Measurements from ENCODE around the gene LZTS3. TPM values are rescaled to one million over a fixed set of nuclear protein-coding genes. Genes with fewer than 3 reads are reported as not detected.

Gene LZTS3
- total and polyA plus RNA-seq, 2 experiments from 2014 or later, result 35.3 to 36.4 TPM

- Histone ChIP-seq H3K4me2 (peak within 1 kb of the TSS; percentile 97), H3K4me1 (ENCODE audit: insufficient read depth) (peaks cover 13% of the 10 kb centered on the region), H3K4me3 (peak within 1 kb of the TSS; percentile 96), H2AFZ (peak within 1 kb of the TSS; percentile 95), H4K20me1 (ENCODE audit: insufficient read depth, poor library complexity, severe bottlenecking) (peaks cover 5% of the 10 kb centered on the region), H3K9me3 (ENCODE audit: low read depth) (no peaks in the 10 kb centered on the region), H3K27ac (peak within 1 kb of the TSS; percentile 97), H3K9me2 (replicated peaks; ENCODE audit: insufficient read depth) (no peaks in the 10 kb centered on the region), H3K36me3 (replicated peaks; ENCODE audit: insufficient read depth, low read depth) (no peaks in the 10 kb centered on the region), H3K79me2 (peaks cover 42% of the 10 kb centered on the region), H3K27me3 (no peaks in the 10 kb centered on the region)
- 1% methylated on average over 37 of the region's 48 CpGs for WGBS (ENCODE audit: low lambda C conversion rate, missing lambda C conversion rate)
- peak; percentile 63 for DNase-seq (ENCODE audit: low spot score)
- TF ChIP-seq EZH2phosphoT487 (IDR thresholded peaks at IDR 0.05; ENCODE audit: low read depth, severe bottlenecking, unreplicated experiment), result no peak
- no peak for TF ChIP-seq CTCF (IDR thresholded peaks at IDR 0.05; ENCODE audit: poor library complexity)
- TF ChIP-seq EZH2 (IDR thresholded peaks at IDR 0.05; ENCODE audit: borderline replicate concordance), result no peak
Observed at GRCh38 chr20:3209257-3209945, 36.1 kb upstream of the LZTS3 start, which contains the start of gene ITPA. Gene ITPA, plus strand, starts transcription at chr20:3209498. Its CDS starts 54 bp downstream, at chr20:3209552.

GRCh38 chr20:3208786-3209256, 35.5 kb upstream of the LZTS3 start:
- no peak for DNase-seq (ENCODE audit: low spot score)
- Histone ChIP-seq H3K27me3 (no peaks in the 10 kb centered on the region), H4K20me1 (ENCODE audit: insufficient read depth, poor library complexity, severe bottlenecking) (peaks cover 5% of the 10 kb centered on the region), H2AFZ (peak overlapping the region; percentile 95), H3K27ac (peak overlapping the region; percentile 97), H3K4me2 (peak overlapping the region; percentile 97), H3K9me2 (replicated peaks; ENCODE audit: insufficient read depth) (no peaks in the 10 kb centered on the region), H3K79me2 (peaks cover 46% of the 10 kb centered on the region), H3K4me1 (ENCODE audit: insufficient read depth) (peaks cover 13% of the 10 kb centered on the region), H3K9me3 (ENCODE audit: low read depth) (no peaks in the 10 kb centered on the region), H3K4me3 (peak overlapping the region; percentile 96), H3K36me3 (replicated peaks; ENCODE audit: insufficient read depth, low read depth) (no peaks in the 10 kb centered on the region)
- WGBS (ENCODE audit: low lambda C conversion rate, missing lambda C conversion rate), result under 1% methylated on average over 10 of the region's 10 CpGs
- TF ChIP-seq EZH2phosphoT487 (IDR thresholded peaks at IDR 0.05; ENCODE audit: low read depth, severe bottlenecking, unreplicated experiment), result no peak
- TF ChIP-seq CTCF (IDR thresholded peaks at IDR 0.05; ENCODE audit: poor library complexity), result no peak
- no peak for TF ChIP-seq EZH2 (IDR thresholded peaks at IDR 0.05; ENCODE audit: borderline replicate concordance)

- TF ChIP-seq EZH2phosphoT487 (IDR thresholded peaks at IDR 0.05; ENCODE audit: low read depth, severe bottlenecking, unreplicated experiment) (no peak), EZH2 (IDR thresholded peaks at IDR 0.05; ENCODE audit: borderline replicate concordance) (no peak), CTCF (IDR thresholded peaks at IDR 0.05; ENCODE audit: poor library complexity) (no peak)
- peaks cover 34% of the 10 kb centered on the region for H3K79me2 ChIP-seq
- H3K27ac ChIP-seq, result peak within 1 kb of the TSS; percentile 94
- peaks cover 17% of the 10 kb centered on the region for H3K4me1 ChIP-seq (ENCODE audit: insufficient read depth)
- no peaks in the 10 kb centered on the region for H3K36me3 ChIP-seq (replicated peaks; ENCODE audit: insufficient read depth, low read depth)
- H3K9me3 ChIP-seq (ENCODE audit: low read depth), result no peaks in the 10 kb centered on the region
- WGBS (ENCODE audit: low lambda C conversion rate, missing lambda C conversion rate), result 0% methylated on average over 38 of the region's 48 CpGs
- no peaks in the 10 kb centered on the region for H4K20me1 ChIP-seq (ENCODE audit: insufficient read depth, poor library complexity, severe bottlenecking)
- peak; percentile 89 for DNase-seq (ENCODE audit: low spot score)
- no peaks in the 10 kb centered on the region for H3K27me3 ChIP-seq
- H3K4me2 ChIP-seq, result peak within 1 kb of the TSS; percentile 93
- H3K9me2 ChIP-seq (replicated peaks; ENCODE audit: insufficient read depth), result no peaks in the 10 kb centered on the region
- peak within 1 kb of the TSS; percentile 82 for H2AFZ ChIP-seq
- peak within 1 kb of the TSS; percentile 92 for H3K4me3 ChIP-seq
Observed at GRCh38 chr20:3204124-3204794, 30.9 kb upstream of the LZTS3 start, which contains the start of gene DDRGK1. Gene DDRGK1, minus strand, starts transcription at chr20:3204682. Its CDS starts 55 bp downstream, at chr20:3204627.
